Breast epithelium (tissue), 3 donors: ENCODE data around the gene CXXC1.

Experiments
- POLR2A ChIP-seq: fragments of 450-650 bp; IDR thresholded peaks from one replicate; pipeline ENCODE4 v1.6.1; 2016; ENCODE audit warnings: antibody characterized with exemption, mild to moderate bottlenecking, moderate library complexity
- POLR2AphosphoS5 ChIP-seq, 3 donors: sonication (generic); formaldehyde crosslinking; IDR thresholded peaks; one replicate each; pipeline ENCODE4 v1.6.1; 2017; ENCODE audit warnings: antibody characterized with exemption in 3 of 3
- TF ChIP-seq, protein P1 (sequence below), 3 donors: fragments of 450-650 bp; IDR thresholded peaks; one replicate each; pipeline ENCODE4 v1.5.1; 2016 to 2017; ENCODE audit warnings: antibody characterized with exemption in 3 of 3, mild to moderate bottlenecking in 3 of 3, moderate library complexity in 3 of 3

DNA sequence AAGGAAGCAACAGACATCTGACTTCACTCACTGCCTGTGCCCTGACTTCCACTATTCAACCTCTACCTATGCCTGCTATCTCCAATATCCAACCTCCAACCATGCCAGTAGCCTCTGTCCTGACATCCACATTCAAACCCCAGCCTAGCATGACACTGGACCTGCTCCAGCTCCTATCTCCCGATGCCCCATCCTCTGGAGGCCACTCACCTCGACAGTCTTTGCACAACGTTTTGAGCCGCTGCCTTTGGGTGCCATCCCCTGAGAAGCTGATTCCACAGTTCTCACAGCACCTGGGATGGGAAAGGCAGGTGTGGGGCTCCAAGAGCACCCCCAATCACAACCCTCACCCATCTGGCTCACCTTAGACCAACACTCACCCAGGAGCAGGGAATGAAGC lies 11.0 kb downstream of the CXXC1 start:
- TF ChIP-seq POLR2AphosphoS5 (IDR thresholded peaks at IDR 0.05) (no peak), POLR2A (no peak)
- TF ChIP-seq, protein P1, sequence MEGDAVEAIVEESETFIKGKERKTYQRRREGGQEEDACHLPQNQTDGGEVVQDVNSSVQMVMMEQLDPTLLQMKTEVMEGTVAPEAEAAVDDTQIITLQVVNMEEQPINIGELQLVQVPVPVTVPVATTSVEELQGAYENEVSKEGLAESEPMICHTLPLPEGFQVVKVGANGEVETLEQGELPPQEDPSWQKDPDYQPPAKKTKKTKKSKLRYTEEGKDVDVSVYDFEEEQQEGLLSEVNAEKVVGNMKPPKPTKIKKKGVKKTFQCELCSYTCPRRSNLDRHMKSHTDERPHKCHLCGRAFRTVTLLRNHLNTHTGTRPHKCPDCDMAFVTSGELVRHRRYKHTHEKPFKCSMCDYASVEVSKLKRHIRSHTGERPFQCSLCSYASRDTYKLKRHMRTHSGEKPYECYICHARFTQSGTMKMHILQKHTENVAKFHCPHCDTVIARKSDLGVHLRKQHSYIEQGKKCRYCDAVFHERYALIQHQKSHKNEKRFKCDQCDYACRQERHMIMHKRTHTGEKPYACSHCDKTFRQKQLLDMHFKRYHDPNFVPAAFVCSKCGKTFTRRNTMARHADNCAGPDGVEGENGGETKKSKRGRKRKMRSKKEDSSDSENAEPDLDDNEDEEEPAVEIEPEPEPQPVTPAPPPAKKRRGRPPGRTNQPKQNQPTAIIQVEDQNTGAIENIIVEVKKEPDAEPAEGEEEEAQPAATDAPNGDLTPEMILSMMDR (IDR thresholded peaks at IDR 0.05), result no peak
